Fibroblast of mammary gland (primary cell): ENCODE data around the gene ZNF331.

Source experiments
- DNase-seq: peaks from one replicate; pipeline ENCODE4 v3.0.0-alpha.2; 2010; ENCODE audit warnings: low read depth
- H3K4me3 ChIP-seq: 2 replicates; pipeline ENCODE4 v1.5.1; 2011; ENCODE audit warnings: low read depth, mild to moderate bottlenecking, low read length, moderate library complexity; ENCODE audit not compliant: control insufficient read depth
- TF ChIP-seq, protein P1 (sequence below): conservative IDR thresholded peaks from 2 replicates; pipeline ENCODE4 v1.5.1; 2011; ENCODE audit warnings: low read depth, low read length, inconsistent platforms; ENCODE audit not compliant: control insufficient read depth, insufficient read depth

Gene ZNF331

DNA sequence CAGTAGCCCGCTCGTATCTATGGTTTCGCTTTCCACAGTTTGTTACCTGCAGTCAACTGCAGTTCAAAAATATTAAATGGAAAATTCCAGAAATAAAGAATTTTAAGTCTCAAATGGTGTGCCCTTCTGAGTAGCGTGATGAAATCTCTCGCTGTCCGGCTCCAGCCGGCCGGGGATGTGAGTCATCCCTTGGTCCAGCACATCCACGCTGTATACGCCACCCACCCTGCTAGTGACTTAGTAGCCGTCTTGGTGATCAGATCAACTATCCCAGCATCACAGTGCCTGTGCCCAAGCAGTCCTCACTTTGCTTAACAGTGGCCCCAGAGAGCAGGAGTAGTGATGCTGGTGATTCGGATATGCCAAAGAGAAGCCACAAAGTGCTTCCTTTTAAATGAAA is 40.0 kb downstream of the ZNF331 start:
- no peak overlapping the region for H3K4me3 ChIP-seq
- TF ChIP-seq, protein P1, sequence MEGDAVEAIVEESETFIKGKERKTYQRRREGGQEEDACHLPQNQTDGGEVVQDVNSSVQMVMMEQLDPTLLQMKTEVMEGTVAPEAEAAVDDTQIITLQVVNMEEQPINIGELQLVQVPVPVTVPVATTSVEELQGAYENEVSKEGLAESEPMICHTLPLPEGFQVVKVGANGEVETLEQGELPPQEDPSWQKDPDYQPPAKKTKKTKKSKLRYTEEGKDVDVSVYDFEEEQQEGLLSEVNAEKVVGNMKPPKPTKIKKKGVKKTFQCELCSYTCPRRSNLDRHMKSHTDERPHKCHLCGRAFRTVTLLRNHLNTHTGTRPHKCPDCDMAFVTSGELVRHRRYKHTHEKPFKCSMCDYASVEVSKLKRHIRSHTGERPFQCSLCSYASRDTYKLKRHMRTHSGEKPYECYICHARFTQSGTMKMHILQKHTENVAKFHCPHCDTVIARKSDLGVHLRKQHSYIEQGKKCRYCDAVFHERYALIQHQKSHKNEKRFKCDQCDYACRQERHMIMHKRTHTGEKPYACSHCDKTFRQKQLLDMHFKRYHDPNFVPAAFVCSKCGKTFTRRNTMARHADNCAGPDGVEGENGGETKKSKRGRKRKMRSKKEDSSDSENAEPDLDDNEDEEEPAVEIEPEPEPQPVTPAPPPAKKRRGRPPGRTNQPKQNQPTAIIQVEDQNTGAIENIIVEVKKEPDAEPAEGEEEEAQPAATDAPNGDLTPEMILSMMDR, result no peak
- no peak for DNase-seq

DNA sequence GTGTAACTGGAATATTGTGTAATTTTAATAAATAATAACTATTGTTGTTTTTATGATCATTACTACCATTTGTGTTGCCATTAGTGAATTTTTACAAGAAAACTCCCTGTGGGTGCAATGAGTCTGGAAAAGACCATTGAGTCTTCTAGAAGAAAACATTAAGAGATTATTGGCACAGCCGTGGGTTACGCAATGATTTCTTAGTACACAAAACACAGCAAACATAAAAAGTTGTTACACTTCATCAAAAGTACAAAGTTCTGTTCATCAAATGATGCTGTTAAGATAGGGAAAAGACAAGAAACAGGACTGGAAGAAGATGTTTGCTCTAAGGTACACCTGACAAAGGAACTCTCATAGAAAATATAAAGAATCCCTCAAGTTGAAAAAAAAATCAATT is 41.6 kb downstream of the ZNF331 start:
- H3K4me3 ChIP-seq, result no peak overlapping the region

DNA sequence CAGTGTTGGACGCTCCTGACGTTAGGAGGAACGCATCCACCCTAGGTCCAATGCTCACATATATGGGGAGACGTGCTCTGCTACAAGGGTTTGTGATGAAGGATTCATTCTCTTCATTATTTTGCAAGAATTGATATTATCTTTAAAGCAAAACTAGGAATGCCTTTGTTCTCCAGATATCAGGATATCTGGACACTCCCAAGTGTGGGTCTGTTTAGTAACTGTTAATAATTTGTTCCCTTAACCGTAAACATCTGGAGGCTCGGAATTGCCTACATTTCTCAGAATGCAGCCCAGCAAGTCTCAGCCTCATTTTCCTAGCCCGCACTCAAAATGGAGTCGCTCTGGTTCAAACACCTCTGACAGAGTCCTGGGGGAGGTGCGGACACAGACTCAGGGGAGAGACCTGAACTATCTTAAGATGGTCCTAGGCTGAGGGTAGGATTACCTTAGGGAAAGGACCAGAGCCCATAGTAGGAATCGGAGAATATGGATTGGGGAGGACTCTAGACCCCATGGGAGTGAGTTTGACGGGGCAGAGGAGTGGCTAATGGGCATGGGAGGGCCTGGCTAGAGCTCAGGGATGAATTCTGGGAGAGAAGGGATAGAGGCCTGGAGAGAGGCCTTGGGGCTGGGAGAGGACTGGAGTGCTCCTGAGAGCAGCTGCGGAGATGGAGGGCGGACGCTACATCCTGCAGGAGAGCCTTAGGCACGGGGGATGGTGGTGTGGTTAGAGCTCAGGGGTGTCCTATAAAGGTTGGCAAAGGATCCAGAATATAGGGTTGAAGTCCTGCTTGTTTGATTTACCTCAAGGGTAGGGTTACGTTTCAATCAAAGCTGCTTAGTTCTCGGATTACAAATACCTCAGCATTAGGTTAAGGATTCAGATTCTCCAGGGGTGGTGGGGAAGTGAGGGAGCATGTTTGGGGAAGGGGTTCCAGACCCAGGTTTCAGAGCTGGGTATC is 43.2 kb downstream of the ZNF331 start:
- TF ChIP-seq, protein P1, result no peak
- no peak overlapping the region for H3K4me3 ChIP-seq
- DNase-seq, result no peak

More for the DNA sequence above, 41.6 kb downstream of the ZNF331 start:
- TF ChIP-seq, protein P1, result no peak
- no peak for DNase-seq

DNA sequence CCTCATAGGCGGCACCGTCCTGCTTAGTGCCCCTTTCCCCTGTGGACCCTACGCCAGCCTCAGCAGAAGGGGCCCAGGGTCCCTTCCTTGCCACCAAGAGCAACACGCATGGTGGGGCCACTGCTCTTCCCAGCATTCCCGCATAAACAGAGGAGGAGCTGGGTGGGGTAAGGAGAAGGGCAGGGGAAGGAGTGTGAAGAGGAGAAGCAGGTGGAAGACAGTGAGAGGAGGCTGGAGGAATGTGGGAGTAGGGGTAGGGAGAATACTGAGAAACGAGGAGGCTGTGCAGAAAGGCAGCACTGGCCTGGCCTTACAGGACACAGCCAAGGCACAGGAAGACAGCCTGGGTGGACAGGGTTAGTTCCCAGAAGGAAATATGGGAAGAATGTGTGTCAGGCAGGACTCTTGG is 43.9 kb downstream of the ZNF331 start:
- DNase-seq, result no peak
- TF ChIP-seq, protein P1, result no peak
- H3K4me3 ChIP-seq, result no peak overlapping the region

DNA sequence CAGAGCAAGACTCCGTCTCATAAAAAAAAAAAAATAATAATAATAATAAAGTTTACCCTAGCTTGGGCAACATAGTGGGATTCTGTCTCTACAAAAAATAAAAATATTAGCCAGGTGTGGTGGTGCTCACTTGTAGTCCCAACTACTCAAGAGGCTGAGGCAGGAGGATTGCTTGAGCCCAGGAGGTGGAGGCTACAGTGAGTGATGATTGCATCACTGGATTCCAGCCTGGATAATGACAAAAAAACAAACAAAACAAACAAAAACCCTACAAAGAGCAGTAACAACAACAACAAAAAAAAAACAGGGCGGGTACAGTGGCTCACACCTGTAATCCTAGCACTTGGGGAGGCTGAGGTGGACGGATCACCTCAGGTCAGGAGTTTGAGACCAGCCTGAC is 45.2 kb downstream of the ZNF331 start:
- H3K4me3 ChIP-seq, result no peak overlapping the region
- no peak for DNase-seq
- TF ChIP-seq, protein P1, result no peak

DNA sequence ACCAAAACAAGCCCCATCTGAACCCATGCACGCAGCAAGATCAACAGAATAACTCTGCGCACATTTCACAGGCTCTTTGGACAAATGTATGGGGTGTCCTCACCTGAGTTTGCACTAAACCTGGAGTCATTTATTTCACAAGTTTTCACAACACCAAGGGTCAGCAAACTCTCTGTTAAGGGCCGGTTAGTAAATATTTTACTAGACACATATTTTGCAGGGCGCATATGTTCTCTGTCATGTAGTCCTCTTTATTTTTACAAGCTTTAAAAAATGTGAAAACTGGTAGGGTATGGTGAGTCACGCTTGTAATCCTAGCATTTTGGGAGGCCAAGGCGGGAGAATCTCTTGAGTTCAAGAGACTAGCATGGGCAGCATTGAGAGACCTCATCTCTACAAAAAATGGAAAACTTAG is 48.3 kb downstream of the ZNF331 start:
- DNase-seq, result no peak
- H3K4me3 ChIP-seq, result no peak overlapping the region
- TF ChIP-seq, protein P1, result no peak
